GM12891 (cell line): ENCODE measurements around the gene NFATC2.

Experiments
- PAX5 ChIP-seq: IDR thresholded peaks from 2 replicates; pipeline ENCODE4 v1.6.1; 2011; ENCODE audit warnings: low read length, moderate library complexity, mild to moderate bottlenecking; ENCODE audit not compliant: insufficient read depth, severe bottlenecking
- POLR2A ChIP-seq: IDR thresholded peaks from 2 replicates; pipeline ENCODE4 v1.6.1; 2011; ENCODE audit warnings: low read depth, low read length, control low read depth
- POLR2AphosphoS5 ChIP-seq: IDR thresholded peaks from 2 replicates; pipeline ENCODE4 v1.6.1; 2011; ENCODE audit warnings: low read depth, low read length, control low read depth
- POU2F2 ChIP-seq: IDR thresholded peaks from 2 replicates; pipeline ENCODE4 v1.6.1; 2011; ENCODE audit warnings: low read depth, mild to moderate bottlenecking, control low read depth, low read length, moderate library complexity
- SPI1 ChIP-seq: IDR thresholded peaks from 2 replicates; pipeline ENCODE4 v1.6.1; 2011; ENCODE audit warnings: low read depth, low read length, control low read depth
- TAF1 ChIP-seq: IDR thresholded peaks from 2 replicates; pipeline ENCODE4 v1.6.1; 2011; ENCODE audit warnings: low read depth, low read length, control low read depth

DNA sequence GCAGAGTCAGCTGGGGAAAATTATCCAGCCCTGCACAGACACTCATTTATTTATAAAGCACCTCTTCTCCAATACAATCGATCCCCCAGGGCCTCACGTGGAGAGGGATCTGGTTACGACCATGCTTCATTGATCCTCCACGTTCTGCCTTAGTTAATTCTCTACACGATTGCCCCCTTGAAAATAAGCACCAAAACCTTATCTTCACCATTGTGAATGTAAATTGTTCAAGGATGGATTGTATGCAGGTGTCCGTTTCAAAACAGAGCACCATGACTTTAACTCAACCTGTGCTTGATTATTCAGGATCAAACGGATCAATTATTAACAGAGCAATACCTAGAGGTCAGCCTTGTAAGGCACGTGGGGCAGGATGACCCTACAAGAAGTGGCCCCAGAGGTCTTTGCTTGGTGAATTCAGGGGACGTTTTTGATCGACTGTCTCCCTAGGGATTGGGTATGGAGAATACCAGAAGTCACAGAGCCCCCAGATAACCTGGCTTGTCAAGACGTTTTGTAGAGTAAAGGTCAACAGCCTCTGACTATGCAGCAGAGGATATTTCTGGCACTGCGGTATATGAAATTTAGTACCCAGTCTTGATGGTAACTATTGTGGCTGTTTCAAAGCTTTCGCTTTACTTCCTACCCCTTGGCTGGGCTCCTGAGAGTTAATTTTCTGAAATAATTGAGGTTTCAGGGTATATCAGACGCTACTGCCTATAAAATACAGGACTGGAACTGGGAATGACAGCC, 112.1 kb downstream of the NFATC2 start:
- TF ChIP-seq POLR2A, result no peak
- no peak for TF ChIP-seq POLR2AphosphoS5
- no peak for TF ChIP-seq POU2F2
- TF ChIP-seq SPI1, result no peak
- no peak for TF ChIP-seq PAX5
- TF ChIP-seq TAF1, result no peak
